Prostate gland (tissue), 2 donors: ENCODE measurements around the gene OR51I1.

Experiments used
- POLR2A ChIP-seq: fragments of 450-650 bp; IDR thresholded peaks from one replicate; pipeline ENCODE4 v1.6.1; 2016; ENCODE audit warnings: antibody characterized with exemption, mild to moderate bottlenecking
- TF ChIP-seq, protein P1 (sequence below), 4 experiments: fragments of 200-600 bp in 2 of 4; fragments of 450-650 bp in 2 of 4; sonication (generic) in 2 of 4; IDR thresholded peaks; 1 replicate in 3 of 4; 2 replicates in 1 of 4; pipeline ENCODE4 v1.5.1; 2016 to 2019; ENCODE audit warnings: antibody characterized with exemption in 4 of 4, mild to moderate bottlenecking in 2 of 4, moderate library complexity in 2 of 4

GRCh38 chr11:5443835-5444393, 2.6 kb upstream of the OR51I1 start:
- TF ChIP-seq, protein P1, sequence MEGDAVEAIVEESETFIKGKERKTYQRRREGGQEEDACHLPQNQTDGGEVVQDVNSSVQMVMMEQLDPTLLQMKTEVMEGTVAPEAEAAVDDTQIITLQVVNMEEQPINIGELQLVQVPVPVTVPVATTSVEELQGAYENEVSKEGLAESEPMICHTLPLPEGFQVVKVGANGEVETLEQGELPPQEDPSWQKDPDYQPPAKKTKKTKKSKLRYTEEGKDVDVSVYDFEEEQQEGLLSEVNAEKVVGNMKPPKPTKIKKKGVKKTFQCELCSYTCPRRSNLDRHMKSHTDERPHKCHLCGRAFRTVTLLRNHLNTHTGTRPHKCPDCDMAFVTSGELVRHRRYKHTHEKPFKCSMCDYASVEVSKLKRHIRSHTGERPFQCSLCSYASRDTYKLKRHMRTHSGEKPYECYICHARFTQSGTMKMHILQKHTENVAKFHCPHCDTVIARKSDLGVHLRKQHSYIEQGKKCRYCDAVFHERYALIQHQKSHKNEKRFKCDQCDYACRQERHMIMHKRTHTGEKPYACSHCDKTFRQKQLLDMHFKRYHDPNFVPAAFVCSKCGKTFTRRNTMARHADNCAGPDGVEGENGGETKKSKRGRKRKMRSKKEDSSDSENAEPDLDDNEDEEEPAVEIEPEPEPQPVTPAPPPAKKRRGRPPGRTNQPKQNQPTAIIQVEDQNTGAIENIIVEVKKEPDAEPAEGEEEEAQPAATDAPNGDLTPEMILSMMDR (IDR thresholded peaks at IDR 0.05), result no peak
- no peak for TF ChIP-seq POLR2A
